Fibroblast of lung (primary cell): ENCODE measurements around the gene RAB17.

Experiments
- CTCF ChIP-seq, 2 donors: IDR thresholded peaks in 1 of 2; conservative IDR thresholded peaks in 1 of 2; 1 replicate in 1 of 2; 2 replicates in 1 of 2; pipeline ENCODE4 v1.5.1; 2011 to 2012; ENCODE audit warnings: low read length in 2 of 2, control low read depth in 1 of 2, inconsistent platforms in 1 of 2, low read depth in 1 of 2, mild to moderate bottlenecking in 1 of 2
- EZH2 ChIP-seq: IDR thresholded peaks from 2 replicates; pipeline ENCODE4 v1.5.1; 2012; ENCODE audit warnings: low read length, control low read depth, mild to moderate bottlenecking; ENCODE audit errors: missing control alignments

GRCh38 chr2:237591141-237591881, 777 bp upstream of the RAB17 start:
- TF ChIP-seq CTCF (conservative IDR thresholded peaks at IDR 0.05 in 1 of 2, IDR thresholded peaks at IDR 0.05 in 1 of 2; ENCODE audit: low read depth in 1 of 2, low read length in 2 of 2) = no peak
- TF ChIP-seq EZH2 = no peak
